ENCODE measurements around the gene ASTN2. TPM values are rescaled to one million over a fixed set of nuclear protein-coding genes. Genes with fewer than 3 reads are reported as not detected.

Gene ASTN2
- total RNA-seq, 2 experiments from 2014 or later: 1.7 to 4.2 TPM

DNA sequence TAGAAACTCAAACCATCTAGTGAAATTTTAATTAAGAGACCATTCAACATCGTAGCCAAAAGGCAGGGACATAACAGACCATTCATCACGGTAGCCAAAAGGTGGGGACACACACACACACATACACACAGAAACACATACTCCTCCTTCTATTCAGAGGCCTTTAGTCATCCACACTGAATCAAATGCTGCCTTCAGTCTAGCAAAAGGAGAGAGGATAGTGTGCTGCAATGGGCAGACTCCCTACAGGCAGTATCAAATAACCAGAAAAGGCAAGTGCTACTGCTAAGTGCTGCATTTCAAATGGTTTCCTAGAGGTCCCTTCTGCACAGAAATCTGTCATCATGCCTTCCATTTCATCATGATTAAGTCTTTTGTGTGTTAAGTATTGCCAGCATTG lies 423.8 kb downstream of the ASTN2 start:
- POLR2A ChIA-PET: no interaction called here

DNA sequence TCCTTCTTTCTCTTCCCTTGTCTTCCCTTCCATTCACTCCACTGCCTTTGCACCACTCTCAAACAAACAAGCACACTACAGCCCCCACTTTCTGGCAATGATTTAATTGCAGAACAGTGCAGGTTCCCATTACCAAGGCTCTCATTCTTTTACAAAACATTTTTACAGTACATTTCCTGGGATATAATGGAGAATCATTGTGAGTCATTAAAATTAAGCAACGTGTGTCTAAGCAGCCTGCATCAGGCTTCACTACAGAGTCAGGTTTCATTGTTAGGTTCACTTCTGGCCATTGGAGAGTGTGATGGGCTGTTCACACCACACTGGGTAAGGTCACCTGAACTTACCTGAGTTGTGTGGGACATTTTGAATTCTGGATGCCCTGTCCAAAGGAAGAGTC lies 424.3 kb downstream of the ASTN2 start:
- Histone ChIP-seq H3K4me3 (ENCODE audit: low read depth, low read length, poor library complexity, severe bottlenecking) (no peak overlapping the region), H3K9me3 (ENCODE audit: low read length) (no peaks in the 10 kb centered on the region), H4K20me1 (ENCODE audit: insufficient read depth, low read length) (no peaks in the 10 kb centered on the region), H3K9me2 (ENCODE audit: insufficient read depth, low read length) (no peaks in the 10 kb centered on the region), H3K36me3 (ENCODE audit: insufficient read depth, low read length) (no peaks in the 10 kb centered on the region), H3K4me1 (ENCODE audit: insufficient read depth, low read length, poor library complexity, severe bottlenecking) (no peaks in the 10 kb centered on the region), H3K4me2 (ENCODE audit: low read length) (no peak overlapping the region), H3K79me2 (ENCODE audit: insufficient read depth, low read depth, low read length) (no peaks in the 10 kb centered on the region), H3K27ac (ENCODE audit: low read depth, low read length, poor library complexity, severe bottlenecking) (no peak overlapping the region), H2AFZ (ENCODE audit: low read length) (no peak overlapping the region)
- CTCF ChIA-PET (ENCODE audit: unreplicated experiment): no interaction called here
- no TSS peak for BruUV-seq (replicated peaks)
- POLR2A ChIA-PET: no interaction called here
- intact Hi-C loops (cut with micrococcal nuclease; ENCODE audit: unreplicated experiment): no loop called here
- no peak for DNase-seq (ENCODE audit: low spot score)
- TF ChIP-seq, protein P1, sequence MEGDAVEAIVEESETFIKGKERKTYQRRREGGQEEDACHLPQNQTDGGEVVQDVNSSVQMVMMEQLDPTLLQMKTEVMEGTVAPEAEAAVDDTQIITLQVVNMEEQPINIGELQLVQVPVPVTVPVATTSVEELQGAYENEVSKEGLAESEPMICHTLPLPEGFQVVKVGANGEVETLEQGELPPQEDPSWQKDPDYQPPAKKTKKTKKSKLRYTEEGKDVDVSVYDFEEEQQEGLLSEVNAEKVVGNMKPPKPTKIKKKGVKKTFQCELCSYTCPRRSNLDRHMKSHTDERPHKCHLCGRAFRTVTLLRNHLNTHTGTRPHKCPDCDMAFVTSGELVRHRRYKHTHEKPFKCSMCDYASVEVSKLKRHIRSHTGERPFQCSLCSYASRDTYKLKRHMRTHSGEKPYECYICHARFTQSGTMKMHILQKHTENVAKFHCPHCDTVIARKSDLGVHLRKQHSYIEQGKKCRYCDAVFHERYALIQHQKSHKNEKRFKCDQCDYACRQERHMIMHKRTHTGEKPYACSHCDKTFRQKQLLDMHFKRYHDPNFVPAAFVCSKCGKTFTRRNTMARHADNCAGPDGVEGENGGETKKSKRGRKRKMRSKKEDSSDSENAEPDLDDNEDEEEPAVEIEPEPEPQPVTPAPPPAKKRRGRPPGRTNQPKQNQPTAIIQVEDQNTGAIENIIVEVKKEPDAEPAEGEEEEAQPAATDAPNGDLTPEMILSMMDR (conservative IDR thresholded peaks at IDR 0.05; ENCODE audit: low read length): no peak

More for the DNA sequence above, 423.8 kb downstream of the ASTN2 start:
- no peaks in the 10 kb centered on the region for H3K79me2 ChIP-seq (ENCODE audit: insufficient read depth, low read depth, low read length)
- intact Hi-C loops (cut with micrococcal nuclease; ENCODE audit: unreplicated experiment): no loop called here
- no peaks in the 10 kb centered on the region for H3K9me3 ChIP-seq (ENCODE audit: low read length)
- H3K4me2 ChIP-seq (ENCODE audit: low read length): no peak overlapping the region
- CTCF ChIA-PET (ENCODE audit: unreplicated experiment): no interaction called here
- H2AFZ ChIP-seq (ENCODE audit: low read length): no peak overlapping the region
- H3K36me3 ChIP-seq (ENCODE audit: insufficient read depth, low read length): no peaks in the 10 kb centered on the region
- no peak overlapping the region for H3K4me3 ChIP-seq (ENCODE audit: low read depth, low read length, poor library complexity, severe bottlenecking)
- no peaks in the 10 kb centered on the region for H3K9me2 ChIP-seq (ENCODE audit: insufficient read depth, low read length)
- BruUV-seq (replicated peaks): no TSS peak
- no peaks in the 10 kb centered on the region for H3K4me1 ChIP-seq (ENCODE audit: insufficient read depth, low read length, poor library complexity, severe bottlenecking)
- no peak for DNase-seq (ENCODE audit: low spot score)
- H4K20me1 ChIP-seq (ENCODE audit: insufficient read depth, low read length): no peaks in the 10 kb centered on the region
- TF ChIP-seq, protein P1 (conservative IDR thresholded peaks at IDR 0.05; ENCODE audit: low read length): no peak
- no peak for TF ChIP-seq EZH2phosphoT487 (IDR thresholded peaks at IDR 0.05; ENCODE audit: borderline replicate concordance, low read depth, low read length)
- H3K27ac ChIP-seq (ENCODE audit: low read depth, low read length, poor library complexity, severe bottlenecking): no peak overlapping the region

DNA sequence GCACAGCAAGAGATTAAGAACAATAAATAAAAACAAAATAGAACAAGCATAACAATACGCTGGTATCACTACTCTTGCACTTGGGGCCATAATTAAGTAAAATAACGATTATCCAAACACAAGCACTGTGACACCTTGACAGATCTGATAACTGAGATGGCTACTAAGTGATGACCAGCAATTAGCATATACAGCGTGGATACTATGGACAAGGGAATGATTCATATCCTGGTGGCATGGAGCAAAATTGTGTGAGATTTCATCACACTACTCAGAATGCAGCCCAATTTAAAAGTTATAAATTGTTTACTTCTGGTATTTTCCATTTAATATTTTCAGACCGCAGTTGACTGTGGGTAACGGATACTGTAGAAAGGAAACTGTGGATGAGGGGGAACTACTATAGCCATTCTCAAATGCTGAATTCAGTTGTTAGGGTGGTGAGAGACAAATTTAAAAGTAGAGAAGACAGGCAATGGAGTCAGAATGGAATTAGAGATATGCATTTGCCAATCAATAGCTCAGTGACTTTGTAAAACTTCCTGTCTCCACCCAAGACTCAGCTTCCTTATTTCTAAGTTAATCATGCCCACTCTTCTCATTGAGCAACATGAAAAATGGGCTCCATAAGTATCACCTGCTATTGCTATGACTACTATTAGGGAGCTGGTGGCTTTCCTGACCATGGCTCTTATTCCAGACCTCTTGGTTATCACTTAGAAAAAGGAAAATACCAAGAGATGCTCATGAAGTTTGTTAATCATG lies 427.0 kb downstream of the ASTN2 start:
- Histone ChIP-seq H3K27ac (ENCODE audit: low read depth, low read length, poor library complexity, severe bottlenecking) (no peak overlapping the region), H3K36me3 (ENCODE audit: insufficient read depth, low read length) (no peaks in the 10 kb centered on the region), H4K20me1 (ENCODE audit: insufficient read depth, low read length) (no peaks in the 10 kb centered on the region), H2AFZ (ENCODE audit: low read length) (no peak overlapping the region), H3K4me2 (ENCODE audit: low read length) (no peak overlapping the region), H3K9me2 (ENCODE audit: insufficient read depth, low read length) (no peaks in the 10 kb centered on the region), H3K4me3 (ENCODE audit: low read depth, low read length, poor library complexity, severe bottlenecking) (no peak overlapping the region), H3K4me1 (ENCODE audit: insufficient read depth, low read length, poor library complexity, severe bottlenecking) (no peaks in the 10 kb centered on the region), H3K9me3 (ENCODE audit: low read length) (no peaks in the 10 kb centered on the region), H3K79me2 (ENCODE audit: insufficient read depth, low read depth, low read length) (no peaks in the 10 kb centered on the region)
- BruUV-seq (replicated peaks): no TSS peak
- ChIA-PET CTCF (ENCODE audit: unreplicated experiment) (no interaction called here), POLR2A (no interaction called here)
- DNase-seq (ENCODE audit: low spot score): no peak
- intact Hi-C loops (cut with micrococcal nuclease; ENCODE audit: unreplicated experiment): no loop called here
- no peak for TF ChIP-seq EZH2phosphoT487 (IDR thresholded peaks at IDR 0.05; ENCODE audit: borderline replicate concordance, low read depth, low read length)
- TF ChIP-seq, protein P1 (conservative IDR thresholded peaks at IDR 0.05; ENCODE audit: low read length): no peak
